ENCODE data around the gene BYSL. TPM values are rescaled to one million over a fixed set of nuclear protein-coding genes. Genes with fewer than 3 reads are reported as not detected.

Gene BYSL
- total RNA-seq, 2 experiments from 2014 or later: 29.3 to 29.8 TPM

- no peak for DNase-seq
- CTCF ChIA-PET: interaction anchor here (0.9 to 25.3 kb wide), 5 partner anchors 8 to 119 kb away, joined by 3 to 412 read pairs (median 4); partner anchors contain the start of genes CCND3 and TAF8
- H3K27ac Mint-ChIP-seq: peak overlapping the region; percentile 71
- POLR2A ChIA-PET: no interaction called here
- no peak overlapping the region for H3K4me3 Mint-ChIP-seq
- H3K27me3 Mint-ChIP-seq: no peaks in the 10 kb centered on the region
- no peaks in the 10 kb centered on the region for H3K9me3 Mint-ChIP-seq
- peaks cover 41% of the 10 kb centered on the region for H3K4me1 Mint-ChIP-seq
- H3K36me3 Mint-ChIP-seq (ENCODE audit: low read depth): peaks cover 50% of the 10 kb centered on the region
Measured at GRCh38 chr6:41927253-41927652, 6.0 kb downstream of the BYSL start.

GRCh38 chr6:41929924-41930323, 8.6 kb downstream of the BYSL start:
- H3K4me1 Mint-ChIP-seq: peaks cover 35% of the 10 kb centered on the region
- H3K27me3 Mint-ChIP-seq: no peaks in the 10 kb centered on the region
- CTCF ChIA-PET: interaction anchor here (0.9 to 25.3 kb wide), 7 partner anchors 4 to 142 kb away, joined by 3 to 412 read pairs (median 5); partner anchors contain the start of genes BYSL, CCND3, MED20 and TAF8
- H3K36me3 Mint-ChIP-seq (ENCODE audit: low read depth): peaks cover 54% of the 10 kb centered on the region
- no peak overlapping the region for H3K27ac Mint-ChIP-seq
- POLR2A ChIA-PET: no interaction called here
- no peaks in the 10 kb centered on the region for H3K9me3 Mint-ChIP-seq
- H3K4me3 Mint-ChIP-seq: no peak overlapping the region
- no peak for DNase-seq

- ChIA-PET CTCF (interaction anchor here (14.6 to 25.3 kb wide), 2 partner anchors 6 to 114 kb away, joined by 215 to 412 read pairs; partner anchors contain the start of genes BYSL, MED20 and TAF8), POLR2A (no interaction called here)
- H3K27me3 Mint-ChIP-seq: no peaks in the 10 kb centered on the region
Measured at GRCh38 chr6:41931792-41932191, 10.5 kb downstream of the BYSL start.

GRCh38 chr6:41932378-41932777, 11.1 kb downstream of the BYSL start:
- H3K36me3 Mint-ChIP-seq (ENCODE audit: low read depth): peaks cover 63% of the 10 kb centered on the region
- peaks cover 51% of the 10 kb centered on the region for H3K4me1 Mint-ChIP-seq
- no peak for DNase-seq
- H3K27me3 Mint-ChIP-seq: no peaks in the 10 kb centered on the region
- ChIA-PET CTCF (interaction anchor here (0.9 to 25.3 kb wide), 3 partner anchors 7 to 114 kb away, joined by 3 to 412 read pairs (median 215); partner anchors contain the start of genes BYSL, MED20 and TAF8), POLR2A (no interaction called here)
- H3K9me3 Mint-ChIP-seq: no peaks in the 10 kb centered on the region
- peak overlapping the region; percentile 74 for H3K27ac Mint-ChIP-seq
- no peak overlapping the region for H3K4me3 Mint-ChIP-seq

More at GRCh38 chr6:41931792-41932191, 10.5 kb downstream of the BYSL start:
- Mint-ChIP-seq H3K4me1 (peaks cover 48% of the 10 kb centered on the region), H3K9me3 (no peaks in the 10 kb centered on the region), H3K36me3 (ENCODE audit: low read depth) (peaks cover 61% of the 10 kb centered on the region), H3K4me3 (no peak overlapping the region), H3K27ac (peak overlapping the region; percentile 74)
- DNase-seq: no peak

GRCh38 chr6:41934278-41935192, 13.2 kb downstream of the BYSL start:
- peak overlapping the region; percentile 5 for H3K4me3 Mint-ChIP-seq
- peaks cover 61% of the 10 kb centered on the region for H3K4me1 Mint-ChIP-seq
- no peaks in the 10 kb centered on the region for H3K27me3 Mint-ChIP-seq
- no peak for DNase-seq
- no peaks in the 10 kb centered on the region for H3K9me3 Mint-ChIP-seq
- H3K36me3 Mint-ChIP-seq (ENCODE audit: low read depth): peaks cover 67% of the 10 kb centered on the region
- CTCF ChIA-PET: interaction anchor here (1.2 to 25.3 kb wide), 8 partner anchors 9 to 147 kb away, joined by 3 to 412 read pairs (median 6); partner anchors contain the start of genes BYSL, MED20, TAF8 and TOMM6
- POLR2A ChIA-PET: interaction anchor here (6.0 kb wide), 1 partner anchor 106 kb away, joined by 54 read pairs; no protein-coding TSS in a partner anchor
- peak overlapping the region; percentile 97 for H3K27ac Mint-ChIP-seq

- POLR2A ChIA-PET: interaction anchor here (1.2 to 6.0 kb wide), 2 partner anchors 105 to 108 kb away, joined by 8 to 54 read pairs; no protein-coding TSS in a partner anchor
- Mint-ChIP-seq H3K27ac (peak overlapping the region; percentile 97), H3K27me3 (no peaks in the 10 kb centered on the region), H3K4me1 (peaks cover 63% of the 10 kb centered on the region), H3K36me3 (ENCODE audit: low read depth) (peaks cover 70% of the 10 kb centered on the region), H3K9me3 (no peaks in the 10 kb centered on the region), H3K4me3 (peak overlapping the region; percentile 100)
- CTCF ChIA-PET: interaction anchor here (1.0 to 25.3 kb wide), 13 partner anchors 10 to 284 kb away, joined by 3 to 412 read pairs (median 5); partner anchors contain the start of genes BYSL, MED20 and TAF8
- no peak for DNase-seq
Measured at GRCh38 chr6:41935193-41935574, 13.9 kb downstream of the BYSL start.

GRCh38 chr6:41935685-41936072, 14.4 kb downstream of the BYSL start:
- Mint-ChIP-seq H3K4me1 (peaks cover 63% of the 10 kb centered on the region), H3K9me3 (no peaks in the 10 kb centered on the region), H3K4me3 (peak overlapping the region; percentile 100), H3K27me3 (no peaks in the 10 kb centered on the region), H3K36me3 (ENCODE audit: low read depth) (peaks cover 75% of the 10 kb centered on the region), H3K27ac (peak overlapping the region; percentile 97)
- DNase-seq: no peak
- ChIA-PET CTCF (interaction anchor here (0.7 to 25.3 kb wide), 24 partner anchors 9 to 284 kb away, joined by 3 to 412 read pairs (median 5); partner anchors contain the start of genes BYSL, MED20, TAF8 and TOMM6), POLR2A (interaction anchor here (0.6 to 6.0 kb wide), 6 partner anchors 9 to 110 kb away, joined by 3 to 54 read pairs (median 4); partner anchors contain the start of genes BYSL and MED20)

- Mint-ChIP-seq H3K4me1 (peaks cover 63% of the 10 kb centered on the region), H3K9me3 (no peaks in the 10 kb centered on the region), H3K4me3 (peak overlapping the region; percentile 100), H3K27me3 (no peaks in the 10 kb centered on the region), H3K27ac (peak overlapping the region; percentile 97), H3K36me3 (ENCODE audit: low read depth) (peaks cover 80% of the 10 kb centered on the region)
- DNase-seq: peak; percentile 95
- CTCF ChIA-PET: interaction anchor here (0.6 to 25.3 kb wide), 28 partner anchors 8 to 285 kb away, joined by 3 to 412 read pairs (median 5); partner anchors contain the start of genes BYSL, MED20, TAF8 and TOMM6
- POLR2A ChIA-PET: interaction anchor here (0.6 to 6.0 kb wide), 6 partner anchors 8 to 109 kb away, joined by 3 to 54 read pairs (median 4); partner anchors contain the start of genes BYSL and MED20
Measured at GRCh38 chr6:41936073-41936837, 15.0 kb downstream of the BYSL start.

GRCh38 chr6:41937472-41937860, 16.2 kb downstream of the BYSL start:
- H3K36me3 Mint-ChIP-seq (ENCODE audit: low read depth): peaks cover 70% of the 10 kb centered on the region
- H3K9me3 Mint-ChIP-seq: no peaks in the 10 kb centered on the region
- ChIA-PET POLR2A (interaction anchor here (0.6 to 6.0 kb wide), 4 partner anchors 79 to 870 kb away, joined by 3 to 54 read pairs (median 3); no protein-coding TSS in a partner anchor), CTCF (interaction anchor here (1.4 to 25.3 kb wide), 6 partner anchors 12 to 151 kb away, joined by 4 to 412 read pairs (median 8); partner anchors contain the start of genes BYSL, MED20 and TAF8)
- no peaks in the 10 kb centered on the region for H3K27me3 Mint-ChIP-seq
- H3K4me3 Mint-ChIP-seq: peak overlapping the region; percentile 100
- peaks cover 61% of the 10 kb centered on the region for H3K4me1 Mint-ChIP-seq
- H3K27ac Mint-ChIP-seq: peak overlapping the region; percentile 97
- DNase-seq: no peak

- ChIA-PET CTCF (interaction anchor here (1.2 to 25.3 kb wide), 12 partner anchors 12 to 152 kb away, joined by 3 to 412 read pairs (median 6); partner anchors contain the start of genes BYSL, MED20, TAF8 and TOMM6), POLR2A (interaction anchor here (0.6 to 6.0 kb wide), 6 partner anchors 11 to 869 kb away, joined by 3 to 54 read pairs (median 3); no protein-coding TSS in a partner anchor)
- Mint-ChIP-seq H3K4me3 (peak overlapping the region; percentile 100), H3K9me3 (no peaks in the 10 kb centered on the region), H3K4me1 (peaks cover 62% of the 10 kb centered on the region), H3K27ac (peak overlapping the region; percentile 97), H3K36me3 (ENCODE audit: low read depth) (peaks cover 64% of the 10 kb centered on the region), H3K27me3 (no peaks in the 10 kb centered on the region)
- DNase-seq: peak; percentile 70
Measured at GRCh38 chr6:41937861-41938574, 16.7 kb downstream of the BYSL start.

- no peaks in the 10 kb centered on the region for H3K9me3 Mint-ChIP-seq
- ChIA-PET CTCF (interaction anchor here (0.6 to 25.3 kb wide), 13 partner anchors 13 to 152 kb away, joined by 3 to 412 read pairs (median 5); partner anchors contain the start of genes BYSL, MED20, TAF8 and TOMM6), POLR2A (interaction anchor here (0.5 to 6.0 kb wide), 6 partner anchors 10 to 106 kb away, joined by 3 to 54 read pairs (median 3); partner anchors contain the start of genes BYSL and MED20)
- H3K36me3 Mint-ChIP-seq (ENCODE audit: low read depth): peaks cover 63% of the 10 kb centered on the region
- no peak for DNase-seq
- H3K4me3 Mint-ChIP-seq: peak overlapping the region; percentile 100
- peaks cover 62% of the 10 kb centered on the region for H3K4me1 Mint-ChIP-seq
- no peaks in the 10 kb centered on the region for H3K27me3 Mint-ChIP-seq
- H3K27ac Mint-ChIP-seq: peak overlapping the region; percentile 97
Measured at GRCh38 chr6:41938590-41939175, 17.4 kb downstream of the BYSL start.
